WTC11 (cell line): ENCODE results near the gene NAT8L. TPM values are rescaled to one million over a fixed set of nuclear protein-coding genes. Genes with fewer than 3 reads are reported as not detected.

Experiments
- ATAC-seq: fragments of 200-7000 bp; cut with Tn5 transposase; 2 replicates; pipeline ENCODE4 v1.10.0; 2021; ENCODE audit warnings: mild to moderate bottlenecking, moderate library complexity
- CTCF ChIA-PET: fragments of 300-600 bp; sonication (Branson Sonifier 250); formaldehyde crosslinking; loops from one replicate; lab custom pipeline; 2021; ENCODE audit warnings: antibody characterized with exemption; lab: Charles Lee
- POLR2A ChIA-PET: fragments of 350-600 bp; sonication (Branson Sonifier 250); formaldehyde crosslinking; loops from one replicate; lab custom pipeline; 2021; ENCODE audit warnings: antibody characterized with exemption; lab: Charles Lee
- DNase-seq: peaks from one replicate; pipeline ENCODE4 v3.0.0; 2021; ENCODE audit warnings: low spot score
- H3K27ac Mint-ChIP-seq: 2 replicates; pipeline ENCODE4 v1.8.0; 2021; ENCODE audit warnings: mixed read lengths
- H3K27me3 Mint-ChIP-seq: 2 replicates; pipeline ENCODE4 v1.8.0; 2021; ENCODE audit warnings: low read depth, mild to moderate bottlenecking, moderate library complexity, mixed read lengths
- H3K36me3 Mint-ChIP-seq: 2 replicates; pipeline ENCODE4 v1.8.0; 2021; ENCODE audit warnings: mixed read lengths
- H3K4me1 Mint-ChIP-seq: 2 replicates; pipeline ENCODE4 v1.8.0; 2022; ENCODE audit warnings: mixed read lengths
- H3K4me3 Mint-ChIP-seq: 2 replicates; pipeline ENCODE4 v1.8.0; 2021; ENCODE audit warnings: mild to moderate bottlenecking, moderate library complexity, mixed read lengths
- H3K9me3 Mint-ChIP-seq: 2 replicates; pipeline ENCODE4 v1.8.0; 2021; ENCODE audit warnings: mixed read lengths
- CREM ChIP-seq: sonication (generic); formaldehyde crosslinking; IDR thresholded peaks from 2 replicates; pipeline ENCODE4 v1.8.1; 2022; ENCODE audit warnings: mild to moderate bottlenecking, missing genetic modification reagents, moderate library complexity
- ESRRA ChIP-seq: sonication (generic); formaldehyde crosslinking; IDR thresholded peaks from 2 replicates; pipeline ENCODE4 v1.8.1; 2022; ENCODE audit warnings: mild to moderate bottlenecking, missing genetic modification reagents, borderline replicate concordance
- ETV6 ChIP-seq: sonication (generic); formaldehyde crosslinking; IDR thresholded peaks from 2 replicates; pipeline ENCODE4 v1.8.1; 2022; ENCODE audit warnings: mild to moderate bottlenecking, missing genetic modification reagents
- FOXP1 ChIP-seq: sonication (generic); formaldehyde crosslinking; IDR thresholded peaks from 2 replicates; pipeline ENCODE4 v1.8.0; 2022; ENCODE audit warnings: missing genetic modification reagents, mild to moderate bottlenecking, moderate library complexity, borderline replicate concordance
- FOXP4 ChIP-seq: sonication (generic); formaldehyde crosslinking; IDR thresholded peaks from 2 replicates; pipeline ENCODE4 v1.8.0; 2022; ENCODE audit warnings: mild to moderate bottlenecking, missing genetic modification reagents
- HMGXB4 ChIP-seq: sonication (generic); formaldehyde crosslinking; IDR thresholded peaks from 2 replicates; pipeline ENCODE4 v1.8.1; 2023; ENCODE audit warnings: mild to moderate bottlenecking, moderate library complexity, missing genetic modification reagents
- MYBL2 ChIP-seq: sonication (generic); formaldehyde crosslinking; IDR thresholded peaks from 2 replicates; pipeline ENCODE4 v1.8.1; 2023; ENCODE audit warnings: mild to moderate bottlenecking, moderate library complexity, missing genetic modification reagents
- NFYB ChIP-seq: sonication (generic); formaldehyde crosslinking; conservative IDR thresholded peaks from 2 replicates; pipeline ENCODE4 v1.8.0; 2022; ENCODE audit warnings: low read depth, missing genetic modification reagents
- PRDM15 ChIP-seq: sonication (generic); formaldehyde crosslinking; IDR thresholded peaks from 2 replicates; pipeline ENCODE4 v1.8.0; 2022; ENCODE audit warnings: missing genetic modification reagents
- PRRX2 ChIP-seq: fragments of 250-450 bp; sonication (Bioruptor Pico); IDR thresholded peaks from 2 replicates; pipeline ENCODE4 v1.8.0; 2021; ENCODE audit warnings: mild to moderate bottlenecking
- SMAD4 ChIP-seq: sonication (generic); formaldehyde crosslinking; IDR thresholded peaks from 2 replicates; pipeline ENCODE4 v1.8.0; 2022; ENCODE audit warnings: mild to moderate bottlenecking, missing genetic modification reagents
- ZBTB43 ChIP-seq: sonication (generic); formaldehyde crosslinking; IDR thresholded peaks from 2 replicates; pipeline ENCODE4 v1.8.1; 2023; ENCODE audit warnings: mild to moderate bottlenecking, missing genetic modification reagents
- ZNF219 ChIP-seq: sonication (generic); formaldehyde crosslinking; IDR thresholded peaks from 2 replicates; pipeline ENCODE4 v1.8.0; 2023; ENCODE audit warnings: missing genetic modification reagents, mild to moderate bottlenecking, borderline replicate concordance
- total RNA-seq: library from RNA; stranded (reverse); gene quantifications from 3 replicates; pipeline ENCODE4 v1.2.3, GENCODE V29; 2021
- TF ChIP-seq, protein P1 (sequence below): fragments of 250-450 bp; sonication (Bioruptor Pico); IDR thresholded peaks from 2 replicates; pipeline ENCODE4 v1.9.0; 2021; ENCODE audit warnings: mild to moderate bottlenecking, borderline replicate concordance
- TF ChIP-seq, protein P2 (sequence below): sonication (generic); formaldehyde crosslinking; IDR thresholded peaks from 2 replicates; pipeline ENCODE4 v1.8.0; 2023; ENCODE audit warnings: missing genetic modification reagents, mild to moderate bottlenecking, borderline replicate concordance

NAT8L gene
- total RNA-seq, 1 experiment from 2014 or later = 20.0 TPM

DNA sequence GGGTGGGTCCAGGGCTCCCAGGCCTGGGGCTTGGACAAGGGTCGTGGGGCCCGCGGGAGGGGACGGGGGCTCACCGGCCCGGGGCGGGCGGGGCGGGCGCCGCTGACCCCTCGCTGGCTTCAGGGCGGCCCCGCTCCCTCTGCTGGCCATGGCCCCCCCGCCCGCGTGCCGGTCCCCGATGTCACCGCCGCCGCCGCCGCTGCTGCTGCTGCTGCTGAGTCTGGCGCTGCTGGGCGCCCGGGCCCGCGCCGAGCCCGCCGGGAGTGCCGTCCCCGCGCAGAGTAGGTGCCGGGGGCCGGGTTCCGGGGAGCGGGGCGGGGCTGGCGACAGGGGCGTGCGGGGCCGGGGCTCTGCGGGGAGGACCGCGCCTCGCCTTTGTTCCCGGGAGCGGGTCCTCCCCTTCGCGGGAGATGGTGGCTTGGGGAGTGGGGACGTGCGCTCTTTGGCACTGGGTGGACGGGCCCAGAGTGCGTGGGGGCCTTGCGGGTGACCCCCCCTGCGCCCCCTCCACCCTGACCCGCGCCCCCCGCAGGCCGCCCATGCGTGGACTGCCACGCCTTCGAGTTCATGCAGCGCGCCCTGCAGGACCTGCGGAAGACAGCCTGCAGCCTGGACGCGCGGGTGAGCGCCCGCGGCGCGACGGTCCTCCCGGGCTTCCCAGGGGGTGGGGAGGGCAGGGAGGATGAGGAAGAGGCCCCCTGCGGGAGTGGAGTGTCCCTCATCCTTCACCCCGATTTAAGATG lies 16.8 kb upstream of the NAT8L start:
- Mint-ChIP-seq H3K4me1 (no peaks in the 10 kb centered on the region), H3K27me3 (peaks cover 61% of the 10 kb centered on the region), H3K9me3 (no peaks in the 10 kb centered on the region), H3K36me3 (no peaks in the 10 kb centered on the region), H3K27ac (no peak overlapping the region)
- ATAC-seq (peak; percentile 5), DNase-seq (no peak)
- ChIA-PET CTCF (interaction anchor here (0.6 to 1.6 kb wide), 7 partner anchors 11 to 178 kb away, joined by 3 to 6 read pairs (median 3); partner anchors contain the start of gene NELFA), POLR2A (no interaction called here)
- TF ChIP-seq, protein P1, sequence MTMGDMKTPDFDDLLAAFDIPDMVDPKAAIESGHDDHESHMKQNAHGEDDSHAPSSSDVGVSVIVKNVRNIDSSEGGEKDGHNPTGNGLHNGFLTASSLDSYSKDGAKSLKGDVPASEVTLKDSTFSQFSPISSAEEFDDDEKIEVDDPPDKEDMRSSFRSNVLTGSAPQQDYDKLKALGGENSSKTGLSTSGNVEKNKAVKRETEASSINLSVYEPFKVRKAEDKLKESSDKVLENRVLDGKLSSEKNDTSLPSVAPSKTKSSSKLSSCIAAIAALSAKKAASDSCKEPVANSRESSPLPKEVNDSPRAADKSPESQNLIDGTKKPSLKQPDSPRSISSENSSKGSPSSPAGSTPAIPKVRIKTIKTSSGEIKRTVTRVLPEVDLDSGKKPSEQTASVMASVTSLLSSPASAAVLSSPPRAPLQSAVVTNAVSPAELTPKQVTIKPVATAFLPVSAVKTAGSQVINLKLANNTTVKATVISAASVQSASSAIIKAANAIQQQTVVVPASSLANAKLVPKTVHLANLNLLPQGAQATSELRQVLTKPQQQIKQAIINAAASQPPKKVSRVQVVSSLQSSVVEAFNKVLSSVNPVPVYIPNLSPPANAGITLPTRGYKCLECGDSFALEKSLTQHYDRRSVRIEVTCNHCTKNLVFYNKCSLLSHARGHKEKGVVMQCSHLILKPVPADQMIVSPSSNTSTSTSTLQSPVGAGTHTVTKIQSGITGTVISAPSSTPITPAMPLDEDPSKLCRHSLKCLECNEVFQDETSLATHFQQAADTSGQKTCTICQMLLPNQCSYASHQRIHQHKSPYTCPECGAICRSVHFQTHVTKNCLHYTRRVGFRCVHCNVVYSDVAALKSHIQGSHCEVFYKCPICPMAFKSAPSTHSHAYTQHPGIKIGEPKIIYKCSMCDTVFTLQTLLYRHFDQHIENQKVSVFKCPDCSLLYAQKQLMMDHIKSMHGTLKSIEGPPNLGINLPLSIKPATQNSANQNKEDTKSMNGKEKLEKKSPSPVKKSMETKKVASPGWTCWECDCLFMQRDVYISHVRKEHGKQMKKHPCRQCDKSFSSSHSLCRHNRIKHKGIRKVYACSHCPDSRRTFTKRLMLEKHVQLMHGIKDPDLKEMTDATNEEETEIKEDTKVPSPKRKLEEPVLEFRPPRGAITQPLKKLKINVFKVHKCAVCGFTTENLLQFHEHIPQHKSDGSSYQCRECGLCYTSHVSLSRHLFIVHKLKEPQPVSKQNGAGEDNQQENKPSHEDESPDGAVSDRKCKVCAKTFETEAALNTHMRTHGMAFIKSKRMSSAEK (CRISPR knock-in tag) = no peak
- TF ChIP-seq PRRX2 (CRISPR knock-in tag) (no peak), ESRRA (CRISPR knock-in tag) (no peak), FOXP4 (no peak)
- TF ChIP-seq, all 79 proteins: peak for 0
- peak overlapping the region; percentile 67 for H3K4me3 Mint-ChIP-seq

DNA sequence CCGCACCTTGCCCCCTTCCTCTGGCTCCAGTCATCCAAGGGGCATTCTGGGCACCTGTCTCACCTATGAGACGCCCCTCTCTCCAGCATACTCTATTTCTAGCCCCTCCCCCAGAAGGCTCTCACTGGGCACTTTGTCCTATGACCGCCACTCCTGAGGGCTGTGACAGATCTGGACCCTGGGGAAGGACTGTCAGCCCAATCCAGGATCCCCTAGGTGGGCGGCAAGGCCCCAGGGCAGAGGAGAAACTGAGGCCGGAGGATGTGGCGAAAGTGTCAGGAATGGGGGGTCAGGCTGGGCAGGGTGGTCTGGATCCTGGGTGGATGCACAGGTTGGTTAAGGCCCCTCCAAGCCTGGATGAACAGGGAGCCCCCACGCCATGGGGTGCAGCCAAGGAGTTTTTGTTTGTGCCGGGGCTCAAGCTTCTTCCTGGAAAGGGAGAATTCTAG lies 16.2 kb upstream of the NAT8L start:
- Mint-ChIP-seq H3K4me3 (peak overlapping the region; percentile 67), H3K27me3 (peaks cover 61% of the 10 kb centered on the region), H3K9me3 (no peaks in the 10 kb centered on the region), H3K27ac (no peak overlapping the region), H3K36me3 (no peaks in the 10 kb centered on the region), H3K4me1 (no peaks in the 10 kb centered on the region)
- ChIA-PET CTCF (interaction anchor here (0.6 to 0.8 kb wide), 2 partner anchors 34 to 137 kb away, joined by 3 read pairs; no protein-coding TSS in a partner anchor), POLR2A (no interaction called here)
- DNase-seq (no peak), ATAC-seq (no peak)
- no peak for TF ChIP-seq SMAD4 (CRISPR knock-in tag)
- TF ChIP-seq NFYB (CRISPR knock-in tag) = no peak
- no peak for TF ChIP-seq ETV6 (CRISPR knock-in tag)
- no peak for TF ChIP-seq ZNF219 (CRISPR knock-in tag)
- no peak for TF ChIP-seq MYBL2 (CRISPR knock-in tag)
- TF ChIP-seq HMGXB4 = no peak
- TF ChIP-seq ZBTB43 (CRISPR knock-in tag) = no peak
- TF ChIP-seq CREM (CRISPR knock-in tag) = no peak
- TF ChIP-seq ESRRA (CRISPR knock-in tag) = no peak
- TF ChIP-seq, protein P2, sequence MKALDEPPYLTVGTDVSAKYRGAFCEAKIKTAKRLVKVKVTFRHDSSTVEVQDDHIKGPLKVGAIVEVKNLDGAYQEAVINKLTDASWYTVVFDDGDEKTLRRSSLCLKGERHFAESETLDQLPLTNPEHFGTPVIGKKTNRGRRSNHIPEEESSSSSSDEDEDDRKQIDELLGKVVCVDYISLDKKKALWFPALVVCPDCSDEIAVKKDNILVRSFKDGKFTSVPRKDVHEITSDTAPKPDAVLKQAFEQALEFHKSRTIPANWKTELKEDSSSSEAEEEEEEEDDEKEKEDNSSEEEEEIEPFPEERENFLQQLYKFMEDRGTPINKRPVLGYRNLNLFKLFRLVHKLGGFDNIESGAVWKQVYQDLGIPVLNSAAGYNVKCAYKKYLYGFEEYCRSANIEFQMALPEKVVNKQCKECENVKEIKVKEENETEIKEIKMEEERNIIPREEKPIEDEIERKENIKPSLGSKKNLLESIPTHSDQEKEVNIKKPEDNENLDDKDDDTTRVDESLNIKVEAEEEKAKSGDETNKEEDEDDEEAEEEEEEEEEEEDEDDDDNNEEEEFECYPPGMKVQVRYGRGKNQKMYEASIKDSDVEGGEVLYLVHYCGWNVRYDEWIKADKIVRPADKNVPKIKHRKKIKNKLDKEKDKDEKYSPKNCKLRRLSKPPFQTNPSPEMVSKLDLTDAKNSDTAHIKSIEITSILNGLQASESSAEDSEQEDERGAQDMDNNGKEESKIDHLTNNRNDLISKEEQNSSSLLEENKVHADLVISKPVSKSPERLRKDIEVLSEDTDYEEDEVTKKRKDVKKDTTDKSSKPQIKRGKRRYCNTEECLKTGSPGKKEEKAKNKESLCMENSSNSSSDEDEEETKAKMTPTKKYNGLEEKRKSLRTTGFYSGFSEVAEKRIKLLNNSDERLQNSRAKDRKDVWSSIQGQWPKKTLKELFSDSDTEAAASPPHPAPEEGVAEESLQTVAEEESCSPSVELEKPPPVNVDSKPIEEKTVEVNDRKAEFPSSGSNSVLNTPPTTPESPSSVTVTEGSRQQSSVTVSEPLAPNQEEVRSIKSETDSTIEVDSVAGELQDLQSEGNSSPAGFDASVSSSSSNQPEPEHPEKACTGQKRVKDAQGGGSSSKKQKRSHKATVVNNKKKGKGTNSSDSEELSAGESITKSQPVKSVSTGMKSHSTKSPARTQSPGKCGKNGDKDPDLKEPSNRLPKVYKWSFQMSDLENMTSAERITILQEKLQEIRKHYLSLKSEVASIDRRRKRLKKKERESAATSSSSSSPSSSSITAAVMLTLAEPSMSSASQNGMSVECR (CRISPR knock-in tag) = no peak
- TF ChIP-seq PRDM15 = no peak
- TF ChIP-seq FOXP1 = no peak
